ENCODE results near the gene CAMTA1.

GRCh38 chr1:7407980-7408770 is 622.9 kb downstream of the CAMTA1 start:
- TF ChIP-seq POLR2AphosphoS5 (IDR thresholded peaks at IDR 0.05) = no peak
- TF ChIP-seq CTCF (IDR thresholded peaks at IDR 0.05) = no peak
- TF ChIP-seq POLR2A (IDR thresholded peaks at IDR 0.05) = no peak

All from prostate gland (tissue), 2 donors.